Endodermal cell (in vitro differentiated cells): ENCODE measurements around the gene VOPP1. TPM values are rescaled to one million over a fixed set of nuclear protein-coding genes. Genes with fewer than 3 reads are reported as not detected.
A peak's percentile ranks its signal among the peaks of the same experiment; 100 is the strongest.
"Not testable (repeated sequence)": the region's sequence is repeated elsewhere in the genome, so short reads cannot be mapped to it uniquely, and the experiment has no call there.

ENCODE experiments used
- DNase-seq: peaks from one replicate; pipeline ENCODE4 v3.0.0-alpha.2; 2017
- H3K27ac ChIP-seq: 2 replicates; pipeline ENCODE4 v1.5.1; 2013; ENCODE audit warnings: mild to moderate bottlenecking, low read depth, low read length, moderate library complexity
- H3K27me3 ChIP-seq: 2 replicates; pipeline ENCODE4 v1.6.1; 2013; ENCODE audit warnings: mild to moderate bottlenecking, low read length, moderate library complexity; ENCODE audit not compliant: insufficient read depth, control insufficient read depth, poor library complexity, severe bottlenecking
- H3K36me3 ChIP-seq: 2 replicates; pipeline ENCODE4 v1.7.0; 2013; ENCODE audit warnings: mild to moderate bottlenecking, low read length, moderate library complexity; ENCODE audit not compliant: control insufficient read depth, insufficient read depth
- H3K4me1 ChIP-seq: one replicate; pipeline ENCODE4 v1.7.0; 2013; ENCODE audit warnings: low read length; ENCODE audit not compliant: control insufficient read depth, insufficient read depth
- H3K4me3 ChIP-seq: 2 replicates; pipeline ENCODE4 v1.5.1; 2013; ENCODE audit warnings: mild to moderate bottlenecking, low read length, moderate library complexity
- H3K9ac ChIP-seq: 2 replicates; pipeline ENCODE4 v1.6.1; 2013; ENCODE audit warnings: mild to moderate bottlenecking, low read length, moderate library complexity; ENCODE audit not compliant: poor library complexity, severe bottlenecking; ENCODE audit errors: extremely low read depth
- H3K9me3 ChIP-seq: 2 replicates; pipeline ENCODE4 v1.6.1; 2013; ENCODE audit warnings: mild to moderate bottlenecking, low read length, moderate library complexity; ENCODE audit not compliant: control insufficient read depth
- H3K27ac Mint-ChIP-seq: 2 replicates; pipeline ENCODE4 v1.8.0; 2020; ENCODE audit warnings: mixed read lengths
- H3K27me3 Mint-ChIP-seq: 2 replicates; pipeline ENCODE4 v1.8.0; 2021; ENCODE audit warnings: mild to moderate bottlenecking, mixed read lengths; ENCODE audit not compliant: insufficient read depth
- H3K36me3 Mint-ChIP-seq: 2 replicates; pipeline ENCODE4 v1.8.0; 2020; ENCODE audit warnings: low read depth, mixed read lengths
- H3K4me1 Mint-ChIP-seq: 2 replicates; pipeline ENCODE4 v1.8.0; 2020; ENCODE audit warnings: mixed read lengths
- H3K4me3 Mint-ChIP-seq: 2 replicates; pipeline ENCODE4 v1.8.0; 2020; ENCODE audit warnings: mild to moderate bottlenecking, moderate library complexity, mixed read lengths
- H3K9me3 Mint-ChIP-seq: 2 replicates; pipeline ENCODE4 v1.8.0; 2020; ENCODE audit warnings: mild to moderate bottlenecking, mixed read lengths
- WGBS, 2 experiments: methylation state at CpG; one replicate each; pipeline versions ENCODE4 v1.1.5 to v1.1.7; 2013; ENCODE audit warnings: missing lambda C conversion rate in 2 of 2, mixed read lengths in 1 of 2; ENCODE audit not compliant: insufficient coverage in 1 of 2, insufficient read length in 1 of 2; 5-methylcytosine and 5-hydroxymethylcytosine counted together
- total RNA-seq, 2 donors: library from RNA; stranded (reverse); fragmentation: NEBNext Ultra II Directional in 1 of 2; extraction: Animal tissue kit (Norgen Biotek cat#: 25700) in 1 of 2; gene quantifications; 2 replicates in 1 of 2; 3 replicates in 1 of 2; pipeline ENCODE4 v1.2.1, GENCODE V29; 2021
- TF ChIP-seq, protein P1 (sequence below): fragments of 200-600 bp; sonication (generic); conservative IDR thresholded peaks from 2 replicates; pipeline ENCODE4 v1.5.0; 2021; ENCODE audit warnings: antibody characterized with exemption, mild to moderate bottlenecking

Gene VOPP1
- total RNA-seq, 2 donors from 2014 or later = 48.8 to 53.6 TPM

DNA sequence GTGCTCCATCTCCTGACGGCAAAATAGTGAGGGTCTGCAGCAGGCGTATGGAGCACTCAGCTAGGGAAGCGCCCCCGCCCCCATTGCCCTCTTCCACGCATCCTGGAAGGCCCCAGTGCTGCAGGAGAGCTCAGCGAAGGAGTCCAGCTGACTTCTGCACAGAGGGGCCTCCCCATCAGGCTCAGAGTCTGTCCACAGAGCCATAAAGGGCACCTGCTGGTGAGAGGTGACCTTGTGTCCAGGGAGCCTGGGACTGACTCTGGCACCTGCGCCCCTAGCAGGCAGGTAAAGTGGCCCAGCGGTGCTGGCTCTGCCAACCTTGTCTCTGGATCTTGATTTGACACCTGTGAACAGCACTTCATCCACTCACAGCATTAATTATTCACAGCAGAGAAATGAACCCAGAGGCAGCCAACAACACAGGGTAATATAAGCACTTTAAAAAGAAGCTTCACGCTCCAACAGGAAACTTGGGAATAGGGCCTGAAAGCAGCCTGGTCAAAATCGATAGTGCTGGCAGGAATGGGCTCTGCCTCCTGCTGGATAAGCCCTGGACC, 59.6 kb downstream of the VOPP1 start:
- Mint-ChIP-seq H3K4me1 (peaks cover 13% of the 10 kb centered on the region), H3K4me3 (no peak overlapping the region), H3K27ac (no peak overlapping the region), H3K27me3 (no peaks in the 10 kb centered on the region), H3K36me3 (peaks cover under 1% of the 10 kb centered on the region), H3K9me3 (no peaks in the 10 kb centered on the region)
- TF ChIP-seq, protein P1, sequence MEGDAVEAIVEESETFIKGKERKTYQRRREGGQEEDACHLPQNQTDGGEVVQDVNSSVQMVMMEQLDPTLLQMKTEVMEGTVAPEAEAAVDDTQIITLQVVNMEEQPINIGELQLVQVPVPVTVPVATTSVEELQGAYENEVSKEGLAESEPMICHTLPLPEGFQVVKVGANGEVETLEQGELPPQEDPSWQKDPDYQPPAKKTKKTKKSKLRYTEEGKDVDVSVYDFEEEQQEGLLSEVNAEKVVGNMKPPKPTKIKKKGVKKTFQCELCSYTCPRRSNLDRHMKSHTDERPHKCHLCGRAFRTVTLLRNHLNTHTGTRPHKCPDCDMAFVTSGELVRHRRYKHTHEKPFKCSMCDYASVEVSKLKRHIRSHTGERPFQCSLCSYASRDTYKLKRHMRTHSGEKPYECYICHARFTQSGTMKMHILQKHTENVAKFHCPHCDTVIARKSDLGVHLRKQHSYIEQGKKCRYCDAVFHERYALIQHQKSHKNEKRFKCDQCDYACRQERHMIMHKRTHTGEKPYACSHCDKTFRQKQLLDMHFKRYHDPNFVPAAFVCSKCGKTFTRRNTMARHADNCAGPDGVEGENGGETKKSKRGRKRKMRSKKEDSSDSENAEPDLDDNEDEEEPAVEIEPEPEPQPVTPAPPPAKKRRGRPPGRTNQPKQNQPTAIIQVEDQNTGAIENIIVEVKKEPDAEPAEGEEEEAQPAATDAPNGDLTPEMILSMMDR = no peak
- Histone ChIP-seq H3K4me1 (no peaks in the 10 kb centered on the region), H3K27ac (no peak overlapping the region), H3K36me3 (peaks cover 9% of the 10 kb centered on the region), H3K9me3 (no peaks in the 10 kb centered on the region), H3K9ac (no peak overlapping the region), H3K4me3 (no peak overlapping the region), H3K27me3 (no peaks in the 10 kb centered on the region)
- 92 to 93% methylated on average over 8 to 10 of the region's 10 CpGs for WGBS, 2 experiments
- DNase-seq = no peak

DNA sequence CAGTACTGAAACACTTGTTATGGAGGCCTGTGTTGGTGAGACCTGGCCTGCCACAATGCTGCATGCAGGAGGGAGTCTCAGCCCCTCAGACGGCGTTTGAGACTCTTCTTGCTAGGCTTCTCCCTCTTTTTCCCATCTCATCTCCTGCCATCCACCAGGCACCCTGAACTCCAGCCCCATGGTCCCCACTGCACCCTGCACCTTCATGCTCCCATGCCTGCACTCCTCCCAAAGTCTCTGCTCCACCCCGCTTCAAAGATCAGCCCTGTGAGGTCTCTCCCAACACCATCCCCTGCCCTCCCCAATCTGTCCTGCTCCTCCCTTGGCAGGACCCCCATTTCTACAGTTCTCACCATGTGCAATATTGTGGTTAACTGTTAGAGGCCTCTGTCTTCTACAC, 61.7 kb downstream of the VOPP1 start:
- Histone ChIP-seq H3K9ac (no peak overlapping the region), H3K27ac (no peak overlapping the region), H3K4me3 (no peak overlapping the region), H3K4me1 (no peaks in the 10 kb centered on the region), H3K36me3 (peaks cover 4% of the 10 kb centered on the region), H3K9me3 (no peaks in the 10 kb centered on the region), H3K27me3 (no peaks in the 10 kb centered on the region)
- no peak for DNase-seq
- Mint-ChIP-seq H3K27ac (no peak overlapping the region), H3K36me3 (no peaks in the 10 kb centered on the region), H3K9me3 (no peaks in the 10 kb centered on the region), H3K4me3 (no peak overlapping the region), H3K4me1 (peaks cover 13% of the 10 kb centered on the region), H3K27me3 (no peaks in the 10 kb centered on the region)
- TF ChIP-seq, protein P1 = no peak
- WGBS, 2 experiments = 88 to 100% methylated on average over 3 of the region's 3 CpGs

DNA sequence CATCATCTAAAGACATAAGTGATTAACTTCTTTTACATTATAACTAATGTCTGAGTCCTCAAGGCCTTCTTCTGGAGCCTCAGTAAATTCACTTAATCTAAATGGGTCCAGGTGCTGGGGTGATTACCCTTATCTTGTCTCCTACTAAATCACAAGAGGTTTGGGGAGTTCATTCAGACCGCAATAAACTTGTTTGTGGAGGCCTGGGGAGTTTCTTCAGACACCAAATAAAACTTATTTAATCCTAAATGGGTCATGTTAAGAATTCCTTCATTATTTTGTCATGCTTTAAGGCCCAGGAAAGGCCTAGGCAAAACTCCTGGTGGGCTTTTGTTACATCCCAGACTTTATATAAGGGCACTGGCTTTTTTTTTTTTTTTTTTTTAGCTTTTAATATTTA, 62.1 kb downstream of the VOPP1 start:
- not testable (repeated sequence) for H3K4me3 Mint-ChIP-seq, H3K36me3 ChIP-seq, H3K4me3 ChIP-seq, H3K9me3 Mint-ChIP-seq, H3K27ac Mint-ChIP-seq, H3K27ac ChIP-seq, H3K4me1 ChIP-seq, H3K27me3 Mint-ChIP-seq, H3K27me3 ChIP-seq, DNase-seq, H3K36me3 Mint-ChIP-seq, H3K9me3 ChIP-seq, H3K9ac ChIP-seq
- H3K4me1 Mint-ChIP-seq = peaks cover 13% of the 10 kb centered on the region
- 63% methylated on average over 1 of the region's 1 CpG; no CpG with 5 or more reads in 1 of the 2 experiments for WGBS, 2 experiments

DNA sequence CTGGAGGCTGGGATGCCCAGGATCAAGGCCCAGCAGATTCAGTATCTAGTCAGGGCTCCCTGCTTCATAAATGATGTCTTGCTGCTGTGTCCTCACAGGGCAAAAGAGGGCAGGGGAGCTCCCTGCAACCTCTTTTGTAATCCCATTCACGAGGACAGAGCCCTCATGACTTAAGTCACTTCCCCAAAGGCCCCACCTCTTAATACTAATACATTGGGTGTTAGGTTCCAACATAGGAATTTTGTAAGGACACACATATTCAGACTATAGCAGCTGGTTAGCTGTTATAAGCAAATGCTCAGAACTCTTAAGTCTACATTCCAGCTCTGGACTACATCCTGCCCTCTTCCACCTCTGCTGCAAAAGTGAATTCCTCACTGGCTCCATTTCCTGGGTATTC, 63.0 kb downstream of the VOPP1 start:
- Histone ChIP-seq H3K9ac (no peak overlapping the region), H3K4me1 (no peaks in the 10 kb centered on the region), H3K36me3 (no peaks in the 10 kb centered on the region), H3K9me3 (no peaks in the 10 kb centered on the region), H3K4me3 (no peak overlapping the region), H3K27me3 (no peaks in the 10 kb centered on the region), H3K27ac (no peak overlapping the region)
- Mint-ChIP-seq H3K4me3 (no peak overlapping the region), H3K27me3 (no peaks in the 10 kb centered on the region), H3K9me3 (no peaks in the 10 kb centered on the region), H3K36me3 (no peaks in the 10 kb centered on the region), H3K4me1 (peaks cover 13% of the 10 kb centered on the region), H3K27ac (peak overlapping the region; percentile 33)
- no peak for DNase-seq
- WGBS, 2 experiments = 71 to 86% methylated on average over 1 of the region's 1 CpG
- TF ChIP-seq, protein P1 = no peak
